Mesendoderm (in vitro differentiated cells): ENCODE results near the gene SAT2.
A peak's percentile ranks its signal among the peaks of the same experiment; 100 is the strongest.

Experiments used
- DNase-seq: peaks from one replicate; pipeline ENCODE4 v3.0.0; 2013
- H2AK5ac ChIP-seq: 2 replicates; pipeline ENCODE4 v1.6.1; 2013; ENCODE audit warnings: low read length, inconsistent platforms
- H2BK120ac ChIP-seq: 2 replicates; pipeline ENCODE4 v1.6.1; 2013; ENCODE audit warnings: low read depth, mild to moderate bottlenecking, low read length, moderate library complexity, mixed read lengths
- H2BK15ac ChIP-seq: replicated peaks from 2 replicates; pipeline ENCODE4 v1.6.1; 2013; ENCODE audit warnings: low read depth, mild to moderate bottlenecking, moderate library complexity
- H2BK5ac ChIP-seq: 2 replicates; pipeline ENCODE4 v1.6.1; 2013; ENCODE audit warnings: low read length, inconsistent platforms
- H3K18ac ChIP-seq: 2 replicates; pipeline ENCODE4 v1.6.1; 2013; ENCODE audit warnings: mild to moderate bottlenecking, low read length, mixed read lengths
- H3K23ac ChIP-seq: one replicate; pipeline ENCODE4 v1.6.1; 2013; ENCODE audit warnings: low read length
- H3K27ac ChIP-seq: 2 replicates; pipeline ENCODE4 v1.5.1; 2013; ENCODE audit warnings: low read depth, mild to moderate bottlenecking, inconsistent platforms, low read length, moderate library complexity
- H3K27me3 ChIP-seq: 2 replicates; pipeline ENCODE4 v1.6.1; 2013; ENCODE audit warnings: low read length, control low read depth, mild to moderate bottlenecking, inconsistent platforms; ENCODE audit not compliant: insufficient read depth, poor library complexity
- H3K36me3 ChIP-seq: 2 replicates; pipeline ENCODE4 v1.6.1; 2013; ENCODE audit warnings: low read length, inconsistent platforms; ENCODE audit not compliant: control insufficient read depth, insufficient read depth
- H3K4ac ChIP-seq: one replicate; pipeline ENCODE4 v1.6.1; 2013; ENCODE audit warnings: low read depth, mild to moderate bottlenecking, low read length, moderate library complexity
- H3K4me1 ChIP-seq: 2 replicates; pipeline ENCODE4 v1.6.1; 2013; ENCODE audit warnings: low read depth, low read length, inconsistent platforms; ENCODE audit not compliant: control insufficient read depth
- H3K4me2 ChIP-seq: 2 replicates; pipeline ENCODE4 v1.6.1; 2013; ENCODE audit warnings: low read length
- H3K4me3 ChIP-seq: 2 replicates; pipeline ENCODE4 v1.5.1; 2013; ENCODE audit warnings: mild to moderate bottlenecking, low read length
- H3K56ac ChIP-seq: one replicate; pipeline ENCODE4 v1.6.1; 2013; ENCODE audit warnings: low read length
- H3K79me1 ChIP-seq: 2 replicates; pipeline ENCODE4 v1.6.1; 2013; ENCODE audit warnings: low read length, inconsistent platforms
- H3K79me2 ChIP-seq: 2 replicates; pipeline ENCODE4 v1.6.1; 2013; ENCODE audit warnings: mild to moderate bottlenecking, low read length; ENCODE audit not compliant: control insufficient read depth, insufficient read depth
- H3K9ac ChIP-seq: 2 replicates; pipeline ENCODE4 v1.6.1; 2013; ENCODE audit warnings: low read length, inconsistent platforms
- H4K5ac ChIP-seq: one replicate; pipeline ENCODE4 v1.6.1; 2013; ENCODE audit warnings: low read length
- H4K8ac ChIP-seq: one replicate; pipeline ENCODE4 v1.6.1; 2013; ENCODE audit warnings: low read depth, mild to moderate bottlenecking, control low read depth, low read length, moderate library complexity
- WGBS: extraction: QIAGEN DNeasy Blood & Tissue Kit; methylation state at CpG from one replicate; pipeline ENCODE4 v1.1.7; 2013; ENCODE audit warnings: low lambda C conversion rate, missing lambda C conversion rate; ENCODE audit not compliant: insufficient coverage; ENCODE audit errors: extremely low coverage; 5-methylcytosine and 5-hydroxymethylcytosine counted together

The SAT2 gene

DNA sequence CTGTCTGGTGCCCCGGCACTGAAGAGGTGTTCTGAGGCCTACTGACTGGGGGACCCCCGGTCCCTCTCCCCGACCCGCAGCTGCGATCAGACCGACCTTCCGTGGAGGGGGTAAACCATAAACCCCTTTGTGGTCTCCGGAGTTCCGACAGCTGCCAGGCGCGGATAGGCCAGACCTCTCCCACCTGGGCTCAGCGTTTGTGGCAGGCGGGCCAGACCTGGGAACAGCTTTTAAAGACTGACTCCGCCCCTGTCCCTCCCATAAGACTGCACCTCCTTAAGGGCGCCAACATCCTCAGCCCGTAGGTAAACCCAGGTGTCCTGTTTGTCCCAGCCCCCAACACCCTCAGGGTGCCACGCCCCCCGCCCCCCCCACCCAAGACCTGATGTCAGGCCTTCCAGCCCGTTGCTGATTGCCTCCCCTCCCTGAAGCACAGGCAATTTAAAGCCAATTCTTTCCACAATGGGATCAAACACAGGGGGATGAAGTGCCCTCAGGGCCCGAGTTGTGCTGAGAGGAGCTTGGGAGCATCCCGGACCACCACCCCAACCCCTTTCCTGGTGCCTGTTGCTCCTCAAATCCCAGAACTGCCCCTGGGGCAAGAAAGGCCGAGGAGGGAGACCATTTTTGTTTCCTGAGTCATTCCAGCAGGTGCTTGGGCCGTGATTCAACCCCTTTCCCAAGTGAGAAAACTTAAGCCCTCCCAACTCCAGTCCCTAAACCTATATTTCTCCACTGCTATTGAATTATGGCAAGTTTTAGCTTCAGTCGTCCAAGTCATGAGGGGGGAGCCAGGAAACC, 37.5 kb downstream of the SAT2 start, which contains the start of gene SOX15:
Gene SOX15, minus strand, starts transcription at position 204 of the 801 bp plus-strand sequence. CDS start 418 bp downstream, outside the sequence.
- H2BK120ac ChIP-seq: no peak within 1 kb of the TSS
- peaks cover 3% of the 10 kb centered on the region for H3K36me3 ChIP-seq
- H3K18ac ChIP-seq: peak within 1 kb of the TSS; percentile 78
- H2BK5ac ChIP-seq: no peak within 1 kb of the TSS
- peak within 1 kb of the TSS; percentile 97 for H3K4me2 ChIP-seq
- no peaks in the 10 kb centered on the region for H3K79me1 ChIP-seq
- H2BK15ac ChIP-seq: no peak within 1 kb of the TSS
- peak; percentile 89 for DNase-seq
- H4K8ac ChIP-seq: no peak within 1 kb of the TSS
- peak within 1 kb of the TSS; percentile 93 for H3K56ac ChIP-seq
- H3K4me3 ChIP-seq: peak within 1 kb of the TSS; percentile 60
- peaks cover 3% of the 10 kb centered on the region for H3K4me1 ChIP-seq
- peak within 1 kb of the TSS; percentile 89 for H3K23ac ChIP-seq
- H3K79me2 ChIP-seq: peaks cover 1% of the 10 kb centered on the region
- H3K27ac ChIP-seq: peak within 1 kb of the TSS; percentile 89
- peak within 1 kb of the TSS; percentile 56 for H3K4ac ChIP-seq
- no CpG with 5 or more reads among the region's 24 CpGs for WGBS
- H2AK5ac ChIP-seq: peak within 1 kb of the TSS; percentile 45
- peak within 1 kb of the TSS; percentile 93 for H3K9ac ChIP-seq
- peak within 1 kb of the TSS; percentile 56 for H4K5ac ChIP-seq
- H3K27me3 ChIP-seq: no peaks in the 10 kb centered on the region

DNA sequence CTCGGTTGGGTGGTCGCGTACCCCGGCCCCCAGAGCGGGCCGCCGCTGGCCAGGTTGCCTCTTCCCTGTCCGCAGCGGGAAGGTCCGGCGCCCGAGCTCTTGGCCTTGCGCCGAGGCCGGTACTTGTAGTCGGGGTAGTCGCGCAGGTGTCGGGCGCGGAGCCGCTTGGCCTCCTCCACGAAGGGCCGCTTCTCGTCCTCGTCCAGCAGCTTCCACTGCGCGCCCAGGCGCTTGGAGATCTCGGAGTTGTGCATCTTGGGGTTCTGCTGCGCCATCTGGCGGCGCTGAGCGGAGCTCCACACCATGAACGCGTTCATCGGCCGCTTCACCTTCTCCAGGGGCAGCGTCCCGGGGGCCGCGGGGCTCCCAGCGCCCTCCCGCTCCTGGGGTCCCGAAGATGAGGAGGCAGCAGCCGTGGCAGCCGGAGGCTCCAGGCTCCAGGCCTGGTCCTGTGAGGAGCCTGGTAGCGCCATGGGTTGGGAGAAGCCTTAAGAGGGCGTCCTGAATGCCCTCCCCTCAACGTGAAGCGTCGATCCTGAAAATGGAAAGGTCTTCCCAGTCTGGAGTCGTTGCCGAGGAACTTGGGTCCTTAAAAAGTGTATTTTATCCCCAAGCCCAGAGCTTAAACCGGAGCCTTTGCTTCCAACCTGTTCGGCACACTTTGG, 38.3 kb downstream of the SAT2 start:
- peak; percentile 91 for DNase-seq
- H4K5ac ChIP-seq: peak overlapping the region; percentile 56
- peak overlapping the region; percentile 97 for H3K4me2 ChIP-seq
- H2AK5ac ChIP-seq: peak overlapping the region; percentile 45
- peaks cover 1% of the 10 kb centered on the region for H3K36me3 ChIP-seq
- H3K9ac ChIP-seq: peak overlapping the region; percentile 93
- no peak overlapping the region for H2BK120ac ChIP-seq
- peak overlapping the region; percentile 20 for H3K4ac ChIP-seq
- WGBS: no CpG with 5 or more reads among the region's 56 CpGs
- no peak overlapping the region for H4K8ac ChIP-seq
- peak overlapping the region; percentile 89 for H3K23ac ChIP-seq
- peak overlapping the region; percentile 60 for H3K4me3 ChIP-seq
- peaks cover 2% of the 10 kb centered on the region for H3K79me1 ChIP-seq
- no peak overlapping the region for H2BK5ac ChIP-seq
- H3K18ac ChIP-seq: peak overlapping the region; percentile 78
- H3K27me3 ChIP-seq: no peaks in the 10 kb centered on the region
- peak overlapping the region; percentile 93 for H3K56ac ChIP-seq
- peaks cover 1% of the 10 kb centered on the region for H3K79me2 ChIP-seq
- peak overlapping the region; percentile 39 for H3K27ac ChIP-seq
- H2BK15ac ChIP-seq: no peak overlapping the region
- peaks cover 3% of the 10 kb centered on the region for H3K4me1 ChIP-seq

DNA sequence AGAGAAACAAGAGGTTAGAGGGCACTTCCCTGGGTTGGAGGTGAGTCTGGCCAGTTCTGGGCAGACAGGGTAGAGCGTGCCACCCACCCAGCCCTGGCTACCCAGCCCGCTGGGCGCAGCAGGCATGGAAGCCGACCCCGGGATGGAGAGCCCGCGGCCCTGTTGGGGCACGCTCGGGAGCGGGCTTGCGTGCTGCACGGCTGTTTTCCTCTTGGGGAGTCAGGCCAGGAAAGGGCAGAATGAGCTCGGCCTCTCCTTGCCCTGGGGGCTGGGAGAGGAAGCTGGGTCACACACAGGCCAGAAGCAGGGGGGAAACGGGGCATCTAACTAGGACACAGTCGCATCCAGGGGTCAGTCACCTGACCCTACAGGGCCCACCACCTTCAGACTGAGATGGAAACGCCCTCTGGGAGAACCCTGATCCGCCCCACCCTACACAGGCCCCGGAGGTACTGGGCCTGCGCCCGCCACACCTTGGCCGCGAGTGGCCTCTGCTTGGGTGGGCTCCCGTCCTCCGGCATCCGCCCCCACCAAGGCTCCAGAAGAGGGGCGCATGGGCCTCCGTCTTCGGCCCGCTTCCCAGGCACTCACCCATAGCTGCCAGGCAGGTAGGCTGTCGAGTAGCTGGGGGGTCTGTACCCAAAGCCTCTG, 38.9 kb downstream of the SAT2 start:
- Histone ChIP-seq H3K36me3 (peaks cover 1% of the 10 kb centered on the region), H3K27ac (no peak overlapping the region), H3K4me3 (peak overlapping the region; percentile 21), H3K4ac (peak overlapping the region; percentile 1), H3K79me2 (peaks cover 1% of the 10 kb centered on the region), H3K18ac (peak overlapping the region; percentile 23), H4K5ac (no peak overlapping the region), H3K4me1 (peaks cover 6% of the 10 kb centered on the region), H2AK5ac (no peak overlapping the region), H3K9ac (peak overlapping the region; percentile 93), H3K23ac (peak overlapping the region; percentile 89), H2BK120ac (no peak overlapping the region), H2BK15ac (no peak overlapping the region), H3K4me2 (peak overlapping the region; percentile 78), H3K27me3 (no peaks in the 10 kb centered on the region), H3K56ac (peak overlapping the region; percentile 81), H2BK5ac (no peak overlapping the region), H4K8ac (no peak overlapping the region), H3K79me1 (peaks cover 4% of the 10 kb centered on the region)
- no peak for DNase-seq
- WGBS: no CpG with 5 or more reads among the region's 30 CpGs

DNA sequence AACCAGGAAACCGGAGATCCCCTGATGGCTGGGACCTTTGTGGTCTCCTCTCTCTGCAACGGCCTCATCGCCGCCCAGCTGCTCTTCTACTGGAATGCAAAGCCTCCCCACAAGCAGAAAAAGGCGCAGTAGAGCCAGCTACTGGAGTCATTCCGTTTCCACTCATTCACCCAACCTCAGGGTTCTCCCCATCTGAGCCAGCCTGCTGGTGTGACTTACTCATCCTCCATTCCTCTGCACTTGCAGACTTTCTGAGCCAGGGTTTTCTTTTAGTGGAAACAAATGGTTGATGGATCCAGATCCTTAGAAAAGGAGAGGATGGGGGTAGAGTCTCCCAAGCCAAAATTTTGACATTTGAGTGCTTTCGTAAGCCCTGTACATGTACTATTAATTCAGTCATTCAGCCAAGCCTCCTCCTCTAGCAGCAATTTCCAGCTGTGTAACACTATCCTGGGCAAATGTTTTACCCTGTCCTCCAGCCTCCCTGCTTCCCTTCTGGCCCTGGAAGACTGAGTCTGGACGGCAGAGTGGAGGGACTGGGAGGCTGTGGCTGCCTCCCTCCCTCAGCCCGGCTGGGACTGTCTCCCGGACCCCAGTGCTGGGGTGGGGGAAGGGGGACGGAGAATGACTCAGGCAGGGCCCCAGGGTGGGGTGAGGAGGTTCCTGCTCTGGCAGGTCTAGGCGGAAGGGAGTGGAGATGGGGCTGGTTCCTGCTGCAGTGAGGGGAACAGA, 40.0 kb downstream of the SAT2 start:
- no peak overlapping the region for H3K4me2 ChIP-seq
- peaks cover 10% of the 10 kb centered on the region for H3K4me1 ChIP-seq

DNA sequence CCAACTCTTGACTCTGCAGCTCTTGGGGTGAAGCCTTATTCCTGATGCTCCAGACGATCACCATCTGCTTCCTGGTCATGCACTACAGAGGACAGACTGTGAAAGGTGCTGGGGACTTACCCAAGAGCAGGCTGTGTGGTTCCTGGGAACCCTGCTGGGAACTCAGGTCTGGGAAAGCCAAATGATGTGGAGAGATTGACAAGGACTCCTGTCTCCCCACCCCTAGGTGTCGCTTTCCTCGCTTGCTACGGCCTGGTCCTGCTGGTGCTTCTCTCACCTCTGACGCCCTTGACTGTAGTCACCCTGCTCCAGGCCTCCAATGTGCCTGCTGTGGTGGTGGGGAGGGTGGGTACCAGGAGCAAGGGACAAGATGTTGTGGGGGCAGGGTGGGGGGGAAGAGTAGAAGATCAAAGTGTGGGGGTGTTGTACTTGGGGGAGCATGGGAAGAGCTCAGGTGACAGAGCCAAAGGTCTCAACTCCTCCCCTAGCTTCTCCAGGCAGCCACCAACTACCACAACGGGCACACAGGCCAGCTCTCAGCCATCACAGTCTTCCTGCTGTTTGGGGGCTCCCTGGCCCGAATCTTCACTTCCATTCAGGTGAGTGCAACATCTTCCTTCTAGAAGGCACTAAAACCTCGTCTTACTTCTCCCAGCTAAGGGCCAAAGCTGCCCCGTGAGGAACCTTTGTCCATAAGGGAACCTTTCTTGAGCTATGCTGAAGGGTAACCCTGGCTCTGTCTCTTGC, 40.8 kb downstream of the SAT2 start:
- Histone ChIP-seq H3K56ac (no peak overlapping the region), H3K4ac (no peak overlapping the region), H3K9ac (no peak overlapping the region), H3K18ac (no peak overlapping the region), H3K79me2 (peaks cover 5% of the 10 kb centered on the region), H2BK15ac (no peak overlapping the region), H3K4me1 (peaks cover 10% of the 10 kb centered on the region), H2BK120ac (no peak overlapping the region), H3K4me2 (no peak overlapping the region), H3K27ac (no peak overlapping the region), H3K27me3 (no peaks in the 10 kb centered on the region), H2BK5ac (no peak overlapping the region), H4K8ac (no peak overlapping the region), H3K23ac (no peak overlapping the region), H3K36me3 (peaks cover 1% of the 10 kb centered on the region), H4K5ac (no peak overlapping the region), H2AK5ac (no peak overlapping the region), H3K79me1 (peaks cover 7% of the 10 kb centered on the region), H3K4me3 (no peak overlapping the region)
- DNase-seq: peak; percentile 71
- WGBS: no CpG with 5 or more reads among the region's 9 CpGs

More for the DNA sequence above, 40.0 kb downstream of the SAT2 start:
- no peak overlapping the region for H2BK5ac ChIP-seq
- peaks cover 1% of the 10 kb centered on the region for H3K36me3 ChIP-seq
- no peak overlapping the region for H3K18ac ChIP-seq
- H3K4ac ChIP-seq: no peak overlapping the region
- no peak overlapping the region for H2BK120ac ChIP-seq
- H3K79me1 ChIP-seq: peaks cover 7% of the 10 kb centered on the region
- H4K5ac ChIP-seq: no peak overlapping the region
- no CpG with 5 or more reads among the region's 12 CpGs for WGBS
- peak overlapping the region; percentile 20 for H3K9ac ChIP-seq
- no peak overlapping the region for H2BK15ac ChIP-seq
- no peak overlapping the region for H4K8ac ChIP-seq
- no peak overlapping the region for H2AK5ac ChIP-seq
- DNase-seq: no peak
- peak overlapping the region; percentile 50 for H3K56ac ChIP-seq
- no peak overlapping the region for H3K27ac ChIP-seq
- H3K4me3 ChIP-seq: no peak overlapping the region
- H3K27me3 ChIP-seq: no peaks in the 10 kb centered on the region
- H3K23ac ChIP-seq: no peak overlapping the region
- H3K79me2 ChIP-seq: peaks cover 5% of the 10 kb centered on the region
